ENCODE results near the gene YOD1. TPM values are rescaled to one million over a fixed set of nuclear protein-coding genes. Genes with fewer than 3 reads are reported as not detected.

Gene YOD1
- polyA plus RNA-seq, 1 donor (not counting 4 experiments of a cell fraction or from before 2014, with no cell fraction given), result 5.2 TPM

- Histone ChIP-seq H3K27me3 (ENCODE audit: control insufficient read depth, extremely low read depth, insufficient read depth, low read length) (no peaks in the 10 kb centered on the region), H3K9me1 (ENCODE audit: control insufficient read depth, extremely low read depth, insufficient read depth, low read length) (no peaks in the 10 kb centered on the region), H3K27ac (ENCODE audit: control insufficient read depth, insufficient read depth, low read length) (peak overlapping the region; percentile 97), H3K4me1 (ENCODE audit: control insufficient read depth, extremely low read depth, insufficient read depth, low read length) (peaks cover 94% of the 10 kb centered on the region), H3K4me2 (ENCODE audit: control insufficient read depth, extremely low read depth, insufficient read depth, low read depth, low read length) (peak overlapping the region; percentile 42), H2AFZ (ENCODE audit: control insufficient read depth, low read length) (no peak overlapping the region), H3K9ac (ENCODE audit: control insufficient read depth, extremely low read depth, insufficient read depth, low read length) (peak overlapping the region; percentile 93), H3K4me3 (ENCODE audit: control insufficient read depth in 2 of 3, extremely low read depth in 1 of 3, insufficient read depth in 2 of 3, low read depth in 1 of 3, low read length in 3 of 3) (peak overlapping the region in 1 of 3 experiments; percentile 3), H4K20me1 (ENCODE audit: control insufficient read depth, extremely low read depth, insufficient read depth, low read length) (no peaks in the 10 kb centered on the region), H3K9me3 (ENCODE audit: control insufficient read depth, low read depth, low read length) (no peaks in the 10 kb centered on the region), H3K79me2 (ENCODE audit: control insufficient read depth, insufficient read depth, low read length) (peaks cover 27% of the 10 kb centered on the region), H3K36me3 (ENCODE audit: control insufficient read depth in 2 of 2, extremely low read depth in 1 of 2, insufficient read depth in 2 of 2, low read length in 2 of 2) (peaks cover 25 to 47% of the 10 kb centered on the region in 2 experiments)
- dilution Hi-C loops (cut with MboI; ENCODE audit: extremely low pct_ligation_motif_present, low sequenced_read_pairs), result no loop called here
- FAIRE-seq (no peak), DNase-seq (ENCODE audit: low read depth, low spot score) (no peak)
- TF ChIP-seq CTCF (optimal IDR thresholded peaks at IDR 0.05 in 1 of 3, IDR thresholded peaks at IDR 0.05 in 1 of 3, conservative IDR thresholded peaks at IDR 0.05 in 1 of 3; ENCODE audit: extremely low read depth in 1 of 3, insufficient read depth in 2 of 3, low read length in 3 of 3) (no peak), EZH2 (IDR thresholded peaks at IDR 0.05; ENCODE audit: low read length) (no peak)
Measured at GRCh38 chr1:207021876-207022596, 29.0 kb downstream of the YOD1 start.

- Histone ChIP-seq H4K20me1 (ENCODE audit: control insufficient read depth, extremely low read depth, insufficient read depth, low read length) (no peaks in the 10 kb centered on the region), H3K4me2 (ENCODE audit: control insufficient read depth, extremely low read depth, insufficient read depth, low read depth, low read length) (peak overlapping the region; percentile 42), H2AFZ (ENCODE audit: control insufficient read depth, low read length) (no peak overlapping the region), H3K27me3 (ENCODE audit: control insufficient read depth, extremely low read depth, insufficient read depth, low read length) (no peaks in the 10 kb centered on the region), H3K9me1 (ENCODE audit: control insufficient read depth, extremely low read depth, insufficient read depth, low read length) (no peaks in the 10 kb centered on the region), H3K4me3 (ENCODE audit: control insufficient read depth in 2 of 3, extremely low read depth in 1 of 3, insufficient read depth in 2 of 3, low read depth in 1 of 3, low read length in 3 of 3) (peak overlapping the region in 1 of 3 experiments; percentile 5), H3K27ac (ENCODE audit: control insufficient read depth, insufficient read depth, low read length) (peak overlapping the region; percentile 97), H3K9ac (ENCODE audit: control insufficient read depth, extremely low read depth, insufficient read depth, low read length) (peak overlapping the region; percentile 93), H3K4me1 (ENCODE audit: control insufficient read depth, extremely low read depth, insufficient read depth, low read length) (peaks cover 88% of the 10 kb centered on the region), H3K36me3 (ENCODE audit: control insufficient read depth in 2 of 2, extremely low read depth in 1 of 2, insufficient read depth in 2 of 2, low read length in 2 of 2) (peaks cover 25 to 43% of the 10 kb centered on the region in 2 experiments), H3K79me2 (ENCODE audit: control insufficient read depth, insufficient read depth, low read length) (peaks cover 20% of the 10 kb centered on the region), H3K9me3 (ENCODE audit: control insufficient read depth, low read depth, low read length) (no peaks in the 10 kb centered on the region)
- FAIRE-seq, result no peak
- TF ChIP-seq EZH2 (IDR thresholded peaks at IDR 0.05; ENCODE audit: low read length) (no peak), CTCF (optimal IDR thresholded peaks at IDR 0.05 in 1 of 3, IDR thresholded peaks at IDR 0.05 in 1 of 3, conservative IDR thresholded peaks at IDR 0.05 in 1 of 3; ENCODE audit: extremely low read depth in 1 of 3, insufficient read depth in 2 of 3, low read length in 3 of 3) (peak in 2 of 3 experiments; percentile 17 to 44)
- dilution Hi-C loops (cut with MboI; ENCODE audit: extremely low pct_ligation_motif_present, low sequenced_read_pairs), result no loop called here
- DNase-seq (ENCODE audit: low read depth, low spot score), result no peak
Measured at GRCh38 chr1:207021139-207021861, 29.7 kb downstream of the YOD1 start.

Measured in keratinocyte (primary cell).